ENCODE results near the gene CPNE2.

- TF ChIP-seq POLR2AphosphoS5 (IDR thresholded peaks at IDR 0.05; ENCODE audit: borderline replicate concordance, low read depth, low read length) (no peak), EZH2 (IDR thresholded peaks at IDR 0.05) (no peak)
These were observed 46.0 kb downstream of the CPNE2 start for GRCh38 chr16:57138281-57138935.

Data from SK-N-MC (cell line).